ENCODE data around the gene DLL1.

DNA sequence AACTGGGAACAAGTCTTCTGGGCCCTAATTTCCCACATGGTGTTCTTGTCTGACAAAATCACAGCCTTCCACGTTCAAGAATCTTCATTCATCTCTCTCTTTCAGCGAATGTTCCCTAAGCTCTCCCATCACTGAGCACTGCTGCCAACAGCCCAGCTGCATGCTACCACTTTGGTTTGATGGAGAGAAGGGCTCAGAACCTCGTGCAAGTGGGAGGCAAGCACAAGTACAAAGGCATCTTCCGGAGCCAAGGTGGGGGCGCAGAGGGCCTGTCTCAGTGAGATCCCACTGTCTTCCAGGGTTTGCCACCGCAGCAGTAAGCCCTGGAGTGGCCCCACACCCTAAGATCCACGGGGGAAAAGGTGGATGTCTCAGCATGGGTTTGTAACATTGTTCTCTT is 17.2 kb downstream of the DLL1 start:
- no peak for TF ChIP-seq POLR2AphosphoS5 (IDR thresholded peaks at IDR 0.05)
- TF ChIP-seq, protein P1, sequence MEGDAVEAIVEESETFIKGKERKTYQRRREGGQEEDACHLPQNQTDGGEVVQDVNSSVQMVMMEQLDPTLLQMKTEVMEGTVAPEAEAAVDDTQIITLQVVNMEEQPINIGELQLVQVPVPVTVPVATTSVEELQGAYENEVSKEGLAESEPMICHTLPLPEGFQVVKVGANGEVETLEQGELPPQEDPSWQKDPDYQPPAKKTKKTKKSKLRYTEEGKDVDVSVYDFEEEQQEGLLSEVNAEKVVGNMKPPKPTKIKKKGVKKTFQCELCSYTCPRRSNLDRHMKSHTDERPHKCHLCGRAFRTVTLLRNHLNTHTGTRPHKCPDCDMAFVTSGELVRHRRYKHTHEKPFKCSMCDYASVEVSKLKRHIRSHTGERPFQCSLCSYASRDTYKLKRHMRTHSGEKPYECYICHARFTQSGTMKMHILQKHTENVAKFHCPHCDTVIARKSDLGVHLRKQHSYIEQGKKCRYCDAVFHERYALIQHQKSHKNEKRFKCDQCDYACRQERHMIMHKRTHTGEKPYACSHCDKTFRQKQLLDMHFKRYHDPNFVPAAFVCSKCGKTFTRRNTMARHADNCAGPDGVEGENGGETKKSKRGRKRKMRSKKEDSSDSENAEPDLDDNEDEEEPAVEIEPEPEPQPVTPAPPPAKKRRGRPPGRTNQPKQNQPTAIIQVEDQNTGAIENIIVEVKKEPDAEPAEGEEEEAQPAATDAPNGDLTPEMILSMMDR (IDR thresholded peaks at IDR 0.05), result no peak

All from suprapubic skin (tissue), 3 donors.